Germinal center (tissue), 1 donor: ENCODE measurements around the gene KIAA1755.

Source experiments
- DNase-seq: peaks from one replicate; pipeline ENCODE4 v3.0.0; 2012; ENCODE audit warnings: mixed read lengths, low spot score

The KIAA1755 gene

DNA sequence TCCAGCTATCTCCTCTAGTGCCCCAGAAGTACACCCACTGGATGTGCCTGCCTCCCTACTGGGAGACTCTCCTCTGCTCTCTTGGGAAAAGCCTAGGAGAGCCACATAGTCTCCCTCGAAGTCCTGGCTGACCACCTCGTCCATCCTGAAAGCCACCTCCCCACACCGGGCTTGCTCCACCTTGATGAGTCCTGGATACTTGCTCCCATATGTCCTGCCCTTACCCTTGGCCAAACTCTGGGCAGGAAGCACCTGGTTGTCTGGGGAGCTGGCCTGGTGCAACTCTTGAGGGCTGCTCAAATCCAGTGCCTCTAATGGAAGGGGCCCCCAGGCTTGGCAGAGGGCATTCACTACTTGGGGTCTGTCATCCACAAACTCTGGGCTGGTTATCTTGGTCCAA lies 19.3 kb downstream of the KIAA1755 start:
- DNase-seq = no peak

DNA sequence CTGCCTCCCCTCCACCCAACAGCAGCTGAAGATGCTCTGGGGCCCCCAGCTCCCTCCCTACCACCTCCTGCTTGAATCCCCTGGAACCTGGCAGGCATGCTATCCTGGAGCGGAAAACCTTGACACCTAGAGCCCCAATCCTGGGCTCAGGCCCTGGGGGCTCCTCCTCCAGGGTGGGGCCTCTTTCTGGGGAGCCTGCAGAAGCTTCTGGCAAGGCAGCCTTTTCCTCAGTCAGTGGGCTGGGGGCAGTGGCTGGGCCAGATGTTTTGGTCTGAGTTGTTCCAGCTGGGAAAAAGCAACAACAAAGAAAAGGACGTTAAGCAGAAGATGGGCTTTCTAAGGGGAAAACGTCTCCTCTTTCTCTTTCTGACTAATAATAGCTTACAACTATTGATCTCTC lies 21.1 kb downstream of the KIAA1755 start:
- DNase-seq = no peak

DNA sequence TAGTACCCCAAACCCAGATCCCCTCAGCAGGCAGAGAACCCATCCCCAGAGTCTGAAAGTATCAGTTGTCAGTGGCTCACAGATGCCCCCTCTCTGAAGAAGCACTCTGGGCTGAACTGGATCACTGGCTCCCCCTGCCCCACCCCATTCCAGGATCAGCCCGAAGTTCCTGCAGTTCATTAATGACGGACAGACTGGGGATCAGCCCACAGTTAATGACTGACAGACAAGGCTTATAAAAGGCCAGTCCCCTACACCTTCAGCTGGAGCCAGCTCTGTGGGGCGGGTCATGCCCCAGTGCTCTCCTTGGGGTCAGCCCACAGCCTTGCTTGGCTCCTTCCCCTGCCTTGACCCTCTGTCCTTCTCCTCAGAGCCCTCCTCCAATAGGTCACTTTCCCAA lies 21.7 kb downstream of the KIAA1755 start:
- DNase-seq = no peak

DNA sequence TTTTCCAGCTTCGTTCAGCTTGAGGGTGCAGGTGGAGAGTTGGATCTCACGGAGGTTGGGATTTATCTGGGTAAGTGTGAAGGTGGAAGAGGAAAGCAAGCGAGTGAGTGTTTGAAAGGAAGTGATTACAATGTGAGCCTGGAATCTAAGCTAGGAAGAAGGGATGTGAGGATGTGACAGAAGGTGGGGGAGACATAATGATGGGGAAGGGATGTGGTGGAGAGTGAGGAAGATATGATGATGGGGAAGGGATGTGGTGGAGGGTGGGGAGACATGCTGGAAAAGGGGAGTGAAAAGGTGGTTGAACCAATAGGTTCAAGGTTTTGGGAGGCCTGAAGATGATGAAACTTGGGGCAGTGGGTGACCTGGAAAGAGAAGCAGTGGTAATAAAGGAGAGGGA lies 23.2 kb downstream of the KIAA1755 start:
- DNase-seq = no peak

DNA sequence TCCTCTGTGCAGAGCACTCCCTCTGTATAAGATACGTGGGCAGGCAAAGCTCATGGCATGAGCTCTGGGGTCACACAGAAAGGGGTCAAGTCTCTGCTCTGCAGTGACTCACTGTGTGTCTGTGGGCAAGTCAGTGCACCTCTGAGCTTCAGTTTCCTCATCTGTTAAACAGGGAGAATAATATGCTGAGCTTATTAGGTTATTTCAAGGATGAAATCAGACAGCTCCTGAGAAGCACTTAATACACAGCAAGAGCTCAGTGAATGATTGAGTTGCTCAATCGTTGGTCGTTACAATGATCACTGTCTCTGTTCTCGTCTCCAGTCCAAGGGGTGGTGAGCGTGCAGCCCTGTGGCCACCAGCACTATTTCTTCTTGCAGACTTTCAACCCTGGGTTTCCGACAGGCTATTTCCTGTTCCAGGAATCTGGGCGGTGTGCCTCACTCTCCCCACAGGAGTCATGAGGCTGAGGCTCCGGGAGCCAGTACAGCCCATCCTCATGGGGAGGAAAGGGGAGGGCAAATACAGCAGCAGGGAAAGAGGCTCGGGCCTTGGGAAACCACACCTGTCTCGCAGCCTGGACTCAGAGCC lies 28.9 kb downstream of the KIAA1755 start:
- DNase-seq = no peak

DNA sequence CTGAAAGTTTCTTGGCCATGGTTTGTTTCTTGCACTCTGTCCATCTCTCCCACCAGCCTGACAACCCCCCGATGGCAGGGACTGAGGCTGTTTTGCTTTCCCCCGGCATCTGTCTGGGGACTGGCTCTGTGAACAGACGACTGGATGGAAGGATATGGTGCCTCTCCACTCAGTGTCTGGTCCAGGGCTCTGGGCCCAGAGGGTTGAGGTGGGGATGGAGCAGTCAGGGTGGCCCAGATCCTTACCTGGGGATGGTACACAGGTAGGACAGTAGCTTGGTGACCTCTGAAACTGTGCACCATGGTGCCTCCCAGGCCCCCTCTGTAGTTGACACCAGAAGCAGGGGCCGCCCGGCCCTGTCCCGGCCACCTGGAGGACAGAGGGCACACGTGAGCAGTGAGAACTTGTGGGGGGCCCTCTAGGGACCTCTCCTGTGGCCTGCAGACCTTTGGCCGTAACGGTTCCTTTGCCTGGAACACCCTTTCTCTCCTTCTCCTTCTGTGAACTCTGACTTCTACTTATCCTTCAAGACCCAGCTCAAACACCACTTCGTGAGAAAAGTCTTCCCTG lies 29.5 kb downstream of the KIAA1755 start:
- DNase-seq = no peak

DNA sequence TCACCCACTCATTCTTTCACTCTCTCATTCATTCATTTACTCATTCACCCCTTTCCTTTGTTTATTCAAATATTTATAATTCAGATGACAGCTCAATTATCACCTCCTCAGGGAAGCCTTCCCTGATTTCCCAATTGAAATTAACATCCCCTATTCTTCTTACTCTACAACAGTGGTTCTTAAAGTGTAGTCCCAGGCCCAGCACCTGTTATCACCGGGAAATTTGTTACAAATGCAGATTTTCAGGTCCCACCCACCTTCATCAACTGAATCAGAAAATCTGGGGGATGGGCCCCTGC lies 30.3 kb downstream of the KIAA1755 start:
- DNase-seq = no peak

DNA sequence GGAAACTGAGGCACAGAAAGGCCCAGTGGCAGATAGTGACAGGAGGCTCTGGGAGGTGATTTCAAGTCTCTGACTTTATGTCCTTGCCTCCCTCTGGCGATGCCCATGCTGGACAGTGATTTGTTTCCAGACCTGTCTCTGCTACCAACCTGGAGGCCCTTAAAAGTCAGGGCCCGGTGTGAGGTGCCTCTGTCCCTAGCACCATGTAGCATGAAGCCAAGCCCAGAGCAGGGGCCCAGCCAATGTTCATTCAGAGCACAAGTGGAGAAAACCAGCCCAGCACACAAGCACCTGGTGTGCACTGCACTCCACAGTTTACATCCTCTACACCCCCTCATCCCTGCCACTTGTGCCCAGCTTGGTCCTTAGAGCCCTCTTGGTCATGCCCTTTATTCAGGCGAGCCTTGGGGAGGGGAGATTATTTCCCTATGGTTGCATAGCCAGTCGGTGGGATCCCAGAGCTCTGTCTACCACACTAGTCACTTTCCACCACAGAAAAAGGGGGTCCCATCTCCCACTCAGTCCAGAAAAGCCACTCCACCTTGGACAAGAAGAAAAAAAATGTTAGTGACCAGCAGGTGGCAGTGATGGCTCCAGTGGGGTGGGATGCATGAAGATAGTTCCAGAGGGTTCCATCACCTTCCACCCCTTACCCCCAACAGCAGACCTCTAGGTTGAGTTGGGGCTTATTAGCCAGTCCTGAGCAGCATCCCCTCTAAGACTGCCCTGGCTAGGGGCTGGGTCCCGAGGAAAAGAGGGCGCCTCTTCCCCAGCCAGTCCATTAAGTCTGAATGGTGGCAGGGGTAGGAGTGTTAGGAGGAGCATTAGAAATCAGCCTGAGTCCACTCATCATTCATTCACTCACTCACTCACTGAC lies 30.9 kb downstream of the KIAA1755 start:
- DNase-seq = peak; percentile 52

DNA sequence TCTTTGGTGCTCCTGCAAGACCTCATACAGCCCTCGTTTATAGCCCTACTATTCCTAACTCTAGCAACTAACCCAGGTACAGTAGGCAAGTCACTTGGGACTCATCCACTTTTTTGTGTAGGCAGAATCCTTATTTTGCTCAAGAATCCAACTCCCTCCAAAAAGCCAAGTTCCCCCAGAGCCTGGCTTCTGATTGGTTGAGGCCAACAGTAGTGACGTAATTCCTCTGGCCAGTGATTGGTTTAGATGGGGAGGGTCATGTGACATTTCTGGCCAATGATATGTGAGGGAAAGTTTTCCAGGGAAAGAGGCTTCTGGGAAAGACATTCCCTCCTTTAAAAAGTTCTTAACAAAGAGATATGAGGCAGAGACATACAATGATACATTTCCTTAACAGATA lies 32.1 kb downstream of the KIAA1755 start:
- no peak for DNase-seq

DNA sequence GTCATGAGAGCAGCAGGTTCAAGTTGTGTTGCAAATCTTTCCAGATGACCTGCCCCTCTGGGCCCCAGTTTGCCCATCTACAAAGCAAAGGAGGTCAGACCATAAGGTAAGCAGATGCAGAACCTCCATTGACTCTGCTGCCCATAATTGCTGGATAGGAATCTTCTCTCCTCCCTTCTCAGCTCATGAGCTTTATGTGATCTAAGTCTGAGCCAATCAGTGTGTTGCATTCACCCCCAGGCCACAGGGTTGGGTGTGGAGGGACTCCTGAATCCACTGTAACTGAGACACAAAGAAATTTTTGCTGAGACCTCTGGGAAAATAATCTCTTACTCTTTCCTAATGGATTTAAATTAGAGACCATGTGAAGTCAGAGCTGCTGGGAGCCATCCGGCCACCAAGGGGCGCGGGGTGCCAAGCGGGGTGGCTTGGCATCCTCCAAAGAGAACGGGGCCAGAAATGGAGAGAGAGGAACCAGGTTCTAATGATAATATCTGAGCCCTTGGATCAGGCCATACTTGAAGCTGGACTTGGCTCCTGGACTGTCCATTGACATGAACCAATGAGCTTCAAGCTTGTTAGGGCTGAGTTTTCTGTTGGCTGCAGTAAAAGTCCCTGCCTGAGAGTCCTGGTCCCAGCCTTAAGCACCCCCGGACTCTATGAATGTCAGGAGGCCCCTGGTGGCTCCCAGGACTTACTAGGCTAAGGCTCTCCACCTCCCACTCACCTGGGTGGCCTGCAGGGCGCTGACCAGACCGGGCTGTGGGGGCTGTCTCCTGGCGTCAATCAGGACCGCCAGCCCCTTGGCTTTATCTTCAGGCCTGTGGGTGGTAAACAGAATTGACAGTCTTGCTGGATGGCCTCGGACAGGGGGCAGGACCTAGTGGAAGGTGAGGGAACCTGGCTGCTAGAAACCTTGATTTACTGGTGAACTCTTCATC lies 32.8 kb downstream of the KIAA1755 start:
- no peak for DNase-seq

DNA sequence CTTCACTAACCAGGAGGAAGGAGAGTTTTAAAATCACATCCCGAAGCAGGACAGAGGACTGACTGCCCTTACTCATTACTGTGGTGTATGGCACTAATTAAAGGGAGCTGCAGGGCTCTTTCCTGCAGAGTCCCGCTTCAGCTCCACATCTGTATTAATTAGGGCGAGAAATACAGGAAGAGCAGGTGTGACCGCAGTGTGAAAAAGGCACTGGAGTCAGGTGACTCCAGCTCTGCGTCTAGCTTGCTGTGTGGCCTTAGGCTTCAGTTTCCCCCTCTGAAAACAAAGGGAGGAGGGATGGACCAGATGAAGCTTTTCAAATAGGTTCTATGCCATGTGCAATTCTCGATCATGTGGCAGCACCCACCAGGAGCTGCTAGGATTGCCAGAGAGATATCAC lies 34.0 kb downstream of the KIAA1755 start:
- no peak for DNase-seq

DNA sequence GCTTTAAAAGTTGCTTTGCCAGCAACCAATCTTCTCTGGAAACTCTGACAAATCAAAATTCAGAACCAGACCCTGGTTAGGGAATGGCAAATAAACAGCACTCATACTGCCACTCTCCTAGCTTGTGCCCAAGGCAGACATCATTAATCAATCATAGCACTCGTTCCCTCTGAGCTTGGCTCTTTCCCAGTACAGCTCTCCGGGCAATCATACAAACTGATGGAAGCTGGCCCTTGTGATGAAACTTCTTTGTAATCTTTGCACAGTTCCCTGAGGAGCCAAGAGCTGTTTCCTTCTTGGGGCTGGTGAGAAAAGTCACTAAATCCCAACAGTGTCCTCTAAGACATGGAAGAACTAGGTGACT lies 34.7 kb downstream of the KIAA1755 start:
- no peak for DNase-seq

DNA sequence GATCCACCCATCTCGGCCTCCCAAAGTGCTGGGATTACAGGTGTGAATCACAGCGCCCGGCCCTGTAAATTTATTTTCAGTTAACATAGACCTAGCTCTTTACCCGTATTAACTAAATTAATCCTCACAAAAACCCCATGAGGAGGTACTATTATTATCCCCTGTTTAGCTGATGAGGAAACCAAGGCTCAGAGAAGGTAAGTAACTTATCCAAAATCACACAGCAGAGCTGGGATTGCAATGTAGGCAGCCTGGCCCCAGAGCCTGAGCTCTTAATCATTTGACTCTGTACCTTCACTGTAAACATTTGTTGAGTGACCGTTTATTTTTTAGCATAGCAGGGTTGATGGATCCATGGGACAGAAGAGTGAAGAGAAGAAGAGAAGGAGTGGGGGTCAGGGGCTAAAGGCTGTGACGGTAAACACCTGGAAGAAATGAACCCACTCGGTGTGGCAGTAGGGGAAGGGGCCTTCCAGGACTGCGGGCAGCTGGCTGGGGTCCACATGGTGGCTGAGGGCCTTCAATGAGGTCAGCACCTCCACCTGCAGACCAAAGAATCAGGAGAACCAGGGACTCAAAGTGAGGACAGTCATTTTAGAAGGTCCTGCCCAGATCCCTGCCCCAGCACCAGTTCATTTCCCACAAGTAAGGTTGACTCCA lies 35.2 kb downstream of the KIAA1755 start:
- no peak for DNase-seq

DNA sequence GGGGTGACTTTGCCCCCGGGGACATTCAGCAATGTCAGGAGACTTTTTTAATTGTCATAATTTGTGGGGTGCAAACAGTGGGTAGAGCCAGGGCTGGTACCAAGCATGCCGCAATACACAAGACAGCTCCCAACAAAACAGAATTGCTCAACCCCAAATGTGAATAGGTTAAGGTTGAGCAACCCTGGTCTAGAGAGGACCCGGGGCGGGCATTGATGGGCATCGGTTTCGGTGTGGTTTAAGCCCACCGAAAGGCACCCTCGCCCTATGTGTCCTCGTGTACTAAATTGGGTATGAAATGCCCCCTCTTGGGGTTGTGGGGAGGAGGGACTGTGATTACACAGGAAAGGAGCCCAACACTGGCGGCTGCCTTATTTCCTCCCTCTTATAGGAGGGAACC lies 36.0 kb downstream of the KIAA1755 start:
- DNase-seq = no peak

DNA sequence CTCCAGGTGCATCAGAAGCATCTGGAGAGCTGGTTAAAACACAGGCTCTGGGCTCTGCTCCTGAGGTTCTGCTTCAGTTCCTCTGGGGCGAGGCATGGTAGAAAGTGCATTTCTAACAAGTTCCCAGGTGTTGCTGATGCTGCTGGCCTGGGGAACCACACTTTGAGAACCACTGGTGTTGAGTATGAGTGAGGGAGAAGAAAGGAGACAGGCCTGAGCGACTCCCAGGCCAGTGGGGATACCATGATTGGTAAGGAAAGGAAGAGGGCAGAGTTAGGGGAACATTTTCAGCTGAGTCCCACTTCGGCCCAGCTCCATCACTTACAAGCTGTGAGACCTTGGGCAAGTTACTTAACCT lies 36.8 kb downstream of the KIAA1755 start:
- DNase-seq = no peak

DNA sequence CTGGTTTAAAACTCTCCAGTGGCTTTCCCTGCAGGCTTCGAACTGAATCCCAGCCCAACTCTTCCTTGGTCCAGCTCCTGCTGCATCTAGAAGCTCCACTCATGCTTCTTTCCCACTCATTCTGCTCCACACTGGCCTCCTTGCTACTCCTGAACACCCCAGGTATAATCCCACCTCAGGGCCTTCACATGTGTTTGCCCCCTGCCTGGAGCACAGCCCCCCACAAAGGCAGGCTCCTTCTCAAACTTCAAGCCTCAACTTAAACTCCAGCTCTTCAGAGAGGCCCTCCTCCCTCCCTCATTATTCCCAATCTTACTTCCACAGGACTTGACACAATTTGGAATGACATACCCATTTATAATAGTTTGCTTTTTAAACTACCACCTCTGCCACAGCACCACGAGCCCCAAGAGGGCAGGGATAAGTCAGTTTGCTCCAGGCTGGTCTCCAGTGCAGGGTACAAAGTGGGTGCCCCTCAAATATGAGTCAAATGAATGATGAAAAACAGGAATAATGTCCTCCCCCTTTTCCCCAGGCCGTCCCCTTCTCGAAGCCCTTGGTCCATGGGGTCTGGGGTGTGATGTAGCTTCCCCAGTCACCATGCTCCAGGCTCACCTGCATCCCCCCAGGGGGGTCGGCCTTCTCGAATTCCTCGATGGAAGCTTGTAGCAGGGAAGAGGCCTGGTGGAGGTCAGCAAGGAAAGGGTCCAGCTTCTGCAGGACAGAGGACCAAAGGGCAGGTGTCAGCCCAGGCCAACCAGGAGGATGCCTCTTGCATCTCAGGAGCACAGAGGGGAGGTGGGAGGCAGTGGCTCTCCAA lies 37.4 kb downstream of the KIAA1755 start:
- no peak for DNase-seq

DNA sequence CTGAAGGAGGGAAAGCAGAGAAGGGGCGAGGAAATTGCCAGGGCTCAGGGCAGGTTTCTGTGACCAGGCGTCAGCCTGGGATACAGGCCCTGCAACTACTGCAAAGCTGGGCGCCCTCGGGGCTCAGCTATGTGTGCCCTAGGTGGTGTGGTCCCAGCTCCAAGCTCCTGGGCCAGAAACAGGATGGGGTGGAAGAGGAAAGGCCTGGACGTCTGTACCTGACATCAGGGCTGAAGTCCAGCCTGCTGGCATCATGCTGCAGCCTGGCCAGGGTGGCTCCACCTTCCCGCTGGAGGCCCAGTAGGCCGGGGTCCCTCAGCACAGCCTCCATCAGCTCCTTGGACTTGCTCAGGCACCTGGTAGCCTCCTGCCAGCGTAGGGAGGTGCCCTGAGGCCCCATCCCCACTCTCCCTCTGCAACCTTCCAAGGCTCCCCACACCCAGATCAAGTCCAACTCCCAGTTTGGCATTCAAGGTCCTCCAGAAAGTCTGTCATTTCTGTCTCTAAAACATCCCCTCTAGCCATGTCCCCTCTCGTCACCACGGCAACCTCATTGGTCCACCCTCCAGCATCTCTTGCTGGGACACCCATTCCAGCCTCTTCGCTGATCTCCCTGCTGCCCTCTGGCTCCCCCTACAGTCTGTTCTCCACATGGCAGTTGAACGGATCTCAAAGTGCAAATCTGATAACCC lies 38.2 kb downstream of the KIAA1755 start:
- peak; percentile 79 for DNase-seq

DNA sequence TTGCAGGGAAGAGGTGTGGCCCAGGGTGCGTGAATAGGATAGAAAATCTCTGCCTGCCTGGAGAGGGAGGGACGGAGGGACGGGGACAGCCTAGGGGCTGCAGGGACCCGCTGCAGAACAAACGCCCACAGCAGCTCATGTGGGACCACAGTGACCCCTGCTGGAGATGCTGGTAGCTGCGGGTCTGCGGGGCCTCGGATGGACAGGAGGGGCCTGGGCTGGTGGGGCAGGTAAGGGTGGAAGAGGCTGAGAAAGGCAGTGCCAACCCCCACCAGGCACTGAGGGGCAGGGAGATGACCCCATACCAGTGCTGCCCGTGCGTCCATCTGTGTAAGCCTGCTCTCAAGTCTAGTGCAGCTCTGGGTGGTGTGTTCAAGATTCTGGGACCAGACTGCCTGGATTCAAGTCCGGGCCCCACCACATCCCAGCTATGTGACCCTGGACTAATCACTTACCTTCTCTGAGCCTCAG lies 39.4 kb downstream of the KIAA1755 start:
- DNase-seq = peak; percentile 90

DNA sequence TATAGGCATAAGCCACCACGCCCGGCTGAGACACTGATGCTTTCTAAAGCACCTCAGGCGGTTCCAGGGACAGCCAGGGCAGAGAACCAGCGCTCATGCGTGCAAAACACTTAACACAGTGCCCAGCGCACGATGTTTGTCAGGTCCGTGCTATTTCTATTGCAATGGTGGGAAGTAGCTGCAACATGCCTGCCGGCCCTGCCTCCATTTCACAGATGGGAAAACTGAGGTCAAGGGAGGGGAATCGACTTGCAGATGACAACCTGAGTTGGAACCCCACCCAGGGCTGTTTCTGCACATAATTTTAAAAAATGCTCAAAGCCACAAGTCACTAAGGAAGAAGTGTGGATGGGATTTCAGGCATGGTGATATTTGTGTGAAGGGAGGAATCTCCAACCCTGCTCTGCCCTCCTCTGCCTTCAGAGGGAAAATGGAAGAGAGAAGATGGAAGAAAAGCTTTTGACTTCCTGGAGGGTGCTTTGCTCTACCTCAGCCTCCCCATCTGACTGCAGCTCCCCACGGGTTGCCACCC lies 39.9 kb downstream of the KIAA1755 start:
- DNase-seq = no peak
